Neural cell (in vitro differentiated cells): ENCODE results near the gene LGALS8. TPM values are rescaled to one million over a fixed set of nuclear protein-coding genes. Genes with fewer than 3 reads are reported as not detected.

Experiments used
- H2AFZ ChIP-seq: fragments of 200-600, 300-800 bp; sonication (generic), shearing (Covaris generic); 2 replicates; pipeline ENCODE4 v1.6.0; 2014; ENCODE audit warnings: low read depth, mild to moderate bottlenecking, antibody characterized with exemption, low read length, moderate library complexity
- H3F3A ChIP-seq: fragments of 200-600 bp; shearing (Covaris generic); 2 replicates; pipeline ENCODE4 v1.6.1; 2016; ENCODE audit warnings: mild to moderate bottlenecking, moderate library complexity, mixed read lengths, antibody characterized with exemption, low read length; ENCODE audit not compliant: insufficient read depth, poor library complexity, severe bottlenecking
- H3K27ac ChIP-seq: fragments of 200-600, 300-800 bp; sonication (generic), shearing (Covaris generic); 2 replicates; pipeline ENCODE4 v1.5.1; 2014; ENCODE audit warnings: mild to moderate bottlenecking, low read length, moderate library complexity
- H3K27me3 ChIP-seq: fragments of 300-800, 200-600 bp; sonication (generic), shearing (Covaris generic); 2 replicates; pipeline ENCODE4 v1.6.0; 2014; ENCODE audit warnings: mild to moderate bottlenecking, low read depth, low read length, moderate library complexity; ENCODE audit not compliant: insufficient read depth
- H3K36me3 ChIP-seq: fragments of 300-800, 200-600 bp; sonication (generic), shearing (Covaris generic); 2 replicates; pipeline ENCODE4 v1.5.1; 2014; ENCODE audit warnings: mild to moderate bottlenecking, antibody characterized with exemption, low read length, moderate library complexity; ENCODE audit not compliant: insufficient read depth
- H3K4me2 ChIP-seq: fragments of 300-800, 200-600 bp; sonication (generic), shearing (Covaris generic); 2 replicates; pipeline ENCODE4 v1.6.0; 2014; ENCODE audit warnings: mild to moderate bottlenecking, low read length
- H3K4me3 ChIP-seq: fragments of 300-800, 200-600 bp; sonication (generic), shearing (Covaris generic); 2 replicates; pipeline ENCODE4 v1.5.1; 2014; ENCODE audit warnings: mild to moderate bottlenecking, low read length, moderate library complexity
- H3K79me2 ChIP-seq: fragments of 200-600 bp; shearing (Covaris generic); replicated peaks from 2 replicates; pipeline ENCODE4 v1.6.0; 2014; ENCODE audit warnings: mild to moderate bottlenecking, low read length, moderate library complexity; ENCODE audit not compliant: insufficient read depth
- H3K9ac ChIP-seq: fragments of 300-800, 200-600 bp; sonication (generic), shearing (Covaris generic); 2 replicates; pipeline ENCODE4 v1.6.1; 2016; ENCODE audit warnings: mild to moderate bottlenecking, low read length, mixed read lengths
- H3K9me2 ChIP-seq: fragments of 200-600 bp; shearing (Covaris generic); 2 replicates; pipeline ENCODE4 v1.6.1; 2016; ENCODE audit warnings: mild to moderate bottlenecking, low read length, mixed read lengths; ENCODE audit not compliant: insufficient read depth
- H3K9me3 ChIP-seq: fragments of 200-600, 300-800 bp; sonication (generic), shearing (Covaris generic); 2 replicates; pipeline ENCODE4 v1.6.1; 2016; ENCODE audit warnings: mild to moderate bottlenecking, mixed run types, low read length, moderate library complexity, mixed read lengths
- H4K20me1 ChIP-seq: fragments of 200-600 bp; shearing (Covaris generic); 2 replicates; pipeline ENCODE4 v1.6.1; 2016; ENCODE audit warnings: mild to moderate bottlenecking, mixed run types; ENCODE audit not compliant: insufficient read depth
- CTCF ChIP-seq: fragments of 450-650 bp; IDR thresholded peaks from 2 replicates; pipeline ENCODE4 v1.5.1; 2014; ENCODE audit warnings: antibody characterized with exemption, mild to moderate bottlenecking, moderate library complexity; ENCODE audit not compliant: poor library complexity, severe bottlenecking
- EP300 ChIP-seq: fragments of 450-650 bp; conservative IDR thresholded peaks from 2 replicates; pipeline ENCODE4 v1.6.1; 2014; ENCODE audit warnings: antibody characterized with exemption, mild to moderate bottlenecking, moderate library complexity; ENCODE audit not compliant: poor library complexity, severe bottlenecking
- EZH2 ChIP-seq: fragments of 200-600, 300-800 bp; shearing (Covaris generic), sonication (generic); IDR thresholded peaks from 2 replicates; pipeline ENCODE4 v1.6.1; 2014; ENCODE audit warnings: antibody characterized with exemption, low read length, borderline replicate concordance, mild to moderate bottlenecking; ENCODE audit not compliant: insufficient read depth, poor library complexity, severe bottlenecking
- MXI1 ChIP-seq: fragments of 450-650 bp; conservative IDR thresholded peaks from 2 replicates; pipeline ENCODE4 v1.6.1; 2014; ENCODE audit warnings: antibody characterized with exemption, mild to moderate bottlenecking; ENCODE audit not compliant: poor library complexity, severe bottlenecking
- POLR2AphosphoS5 ChIP-seq: IDR thresholded peaks from 2 replicates; pipeline ENCODE4 v1.6.1; 2012
- RAD21 ChIP-seq: fragments of 450-650 bp; conservative IDR thresholded peaks from 2 replicates; pipeline ENCODE4 v1.6.1; 2014; ENCODE audit warnings: antibody characterized with exemption, mild to moderate bottlenecking, moderate library complexity
- REST ChIP-seq: IDR thresholded peaks from 2 replicates; pipeline ENCODE4 v1.6.1; 2012; ENCODE audit warnings: borderline replicate concordance
- SMC3 ChIP-seq: fragments of 450-650 bp; conservative IDR thresholded peaks from 2 replicates; pipeline ENCODE4 v1.6.1; 2014; ENCODE audit warnings: antibody characterized with exemption, mild to moderate bottlenecking, moderate library complexity; ENCODE audit not compliant: poor library complexity
- TAF1 ChIP-seq: IDR thresholded peaks from 2 replicates; pipeline ENCODE4 v1.6.1; 2012; ENCODE audit warnings: low read depth
- polyA plus RNA-seq: library from polyadenylated mRNA; depleted of rRNA; stranded (reverse); fragments of >200 nt; gene quantifications from 2 replicates; pipeline ENCODE4 v1.2.3, GENCODE V29; 2014

The LGALS8 gene
- polyA plus RNA-seq, 1 donor from 2014 or later: 1.0 TPM

DNA sequence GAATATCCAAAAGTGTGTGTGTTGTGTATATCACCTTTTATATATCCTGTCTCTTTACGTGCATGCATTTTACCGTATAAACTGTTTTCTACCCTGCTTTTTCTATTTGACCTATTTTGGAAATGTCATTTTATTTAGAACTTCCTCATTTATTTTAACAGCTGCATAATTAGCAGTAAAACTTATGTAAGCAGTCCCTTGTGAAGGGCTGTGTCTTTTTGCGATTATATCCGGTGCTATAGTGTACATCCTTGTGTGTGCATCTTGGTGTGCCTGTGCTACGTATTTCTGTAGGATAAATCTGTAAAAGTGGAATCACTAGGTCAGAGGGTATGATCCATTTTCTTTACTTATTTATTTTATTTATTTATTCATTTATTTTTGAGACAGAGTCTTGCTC is 7.2 kb downstream of the LGALS8 start:
- Histone ChIP-seq H3K4me3 (no peak overlapping the region), H4K20me1 (no peaks in the 10 kb centered on the region)

DNA sequence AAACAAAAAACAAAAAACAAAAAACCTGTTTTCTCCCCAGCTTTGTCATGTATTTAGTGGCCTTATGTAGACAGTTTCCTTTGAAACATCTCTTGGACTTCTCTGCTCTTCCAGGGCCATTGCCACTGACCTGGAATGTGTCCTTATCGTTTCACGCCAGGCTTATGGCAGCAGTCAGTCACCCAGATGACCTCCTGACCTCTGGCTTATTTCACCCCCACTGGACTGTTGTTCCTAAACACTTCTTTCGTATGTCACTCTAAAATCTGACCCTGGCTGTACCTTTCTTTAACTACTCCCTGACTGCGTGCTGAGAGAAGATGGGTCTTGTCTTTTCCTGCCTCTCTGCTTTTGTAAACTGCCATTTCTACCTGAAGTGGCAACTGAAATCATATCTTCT is 9.1 kb downstream of the LGALS8 start:
- H4K20me1 ChIP-seq: no peaks in the 10 kb centered on the region
- no peak overlapping the region for H3K4me3 ChIP-seq
- H3K9me2 ChIP-seq: no peaks in the 10 kb centered on the region
- no peaks in the 10 kb centered on the region for H3K79me2 ChIP-seq
- TF ChIP-seq MXI1 (no peak), POLR2AphosphoS5 (no peak)
- H3K9ac ChIP-seq: no peak overlapping the region
- no peak overlapping the region for H3K4me2 ChIP-seq
- no peaks in the 10 kb centered on the region for H3K36me3 ChIP-seq
- no peak overlapping the region for H3K27ac ChIP-seq
- no peaks in the 10 kb centered on the region for H3K27me3 ChIP-seq
- no peaks in the 10 kb centered on the region for H3F3A ChIP-seq
- H3K9me3 ChIP-seq: no peaks in the 10 kb centered on the region
- H2AFZ ChIP-seq: no peak overlapping the region

More for the DNA sequence above, 7.2 kb downstream of the LGALS8 start:
- Histone ChIP-seq H3K9me2 (no peaks in the 10 kb centered on the region), H3F3A (no peaks in the 10 kb centered on the region), H3K9me3 (no peaks in the 10 kb centered on the region), H3K27ac (no peak overlapping the region), H3K79me2 (no peaks in the 10 kb centered on the region), H3K27me3 (no peaks in the 10 kb centered on the region), H2AFZ (no peak overlapping the region), H3K36me3 (no peaks in the 10 kb centered on the region), H3K4me2 (no peak overlapping the region), H3K9ac (no peak overlapping the region)
- TF ChIP-seq CTCF (no peak), TAF1 (no peak), MXI1 (no peak), EP300 (no peak), SMC3 (no peak), REST (no peak), EZH2 (no peak), POLR2AphosphoS5 (no peak), RAD21 (no peak)

DNA sequence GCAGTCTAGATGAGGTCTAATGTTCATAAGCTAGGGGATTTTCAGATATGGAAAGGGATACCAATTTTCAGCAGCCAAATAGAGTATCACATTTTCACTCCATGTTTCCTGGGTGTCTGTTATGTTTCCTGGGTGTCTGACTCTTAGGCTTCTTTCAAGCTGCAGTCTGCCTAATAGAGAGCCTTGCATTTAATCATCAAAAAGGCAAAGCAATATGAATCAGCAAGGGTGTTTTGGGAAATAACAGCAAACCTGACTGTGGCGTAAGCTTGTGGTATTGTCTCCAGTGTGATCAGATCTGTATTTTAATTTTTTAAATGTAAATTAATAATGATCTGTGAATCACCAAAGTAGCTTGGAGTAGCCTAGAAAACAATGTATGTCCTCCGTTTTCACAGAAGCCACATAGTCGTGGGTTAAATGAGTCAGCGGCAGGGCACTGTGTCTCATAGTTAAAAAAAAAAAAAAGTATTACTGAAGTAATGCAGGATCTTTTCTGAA is 10.4 kb downstream of the LGALS8 start:
- Histone ChIP-seq H3F3A (no peaks in the 10 kb centered on the region), H3K27ac (no peak overlapping the region), H3K36me3 (no peaks in the 10 kb centered on the region), H3K27me3 (no peaks in the 10 kb centered on the region), H3K79me2 (no peaks in the 10 kb centered on the region), H3K9ac (no peak overlapping the region), H3K4me3 (no peak overlapping the region), H2AFZ (no peak overlapping the region), H3K9me3 (no peaks in the 10 kb centered on the region), H3K4me2 (no peak overlapping the region), H3K9me2 (no peaks in the 10 kb centered on the region), H4K20me1 (no peaks in the 10 kb centered on the region)
- TF ChIP-seq TAF1 (no peak), MXI1 (no peak), SMC3 (no peak), EZH2 (no peak), REST (no peak), CTCF (no peak), POLR2AphosphoS5 (no peak), EP300 (no peak), RAD21 (no peak)
